ENCODE results near the gene EYS. TPM values are rescaled to one million over a fixed set of nuclear protein-coding genes. Genes with fewer than 3 reads are reported as not detected.
"Not testable (repeated sequence)": the region's sequence is repeated elsewhere in the genome, so short reads cannot be mapped to it uniquely, and the experiment has no call there.

Gene EYS
- total RNA-seq, 6 experiments from 2014 or later, result 0.54 to 2.3 (median 0.74) TPM; not detected in 1

DNA sequence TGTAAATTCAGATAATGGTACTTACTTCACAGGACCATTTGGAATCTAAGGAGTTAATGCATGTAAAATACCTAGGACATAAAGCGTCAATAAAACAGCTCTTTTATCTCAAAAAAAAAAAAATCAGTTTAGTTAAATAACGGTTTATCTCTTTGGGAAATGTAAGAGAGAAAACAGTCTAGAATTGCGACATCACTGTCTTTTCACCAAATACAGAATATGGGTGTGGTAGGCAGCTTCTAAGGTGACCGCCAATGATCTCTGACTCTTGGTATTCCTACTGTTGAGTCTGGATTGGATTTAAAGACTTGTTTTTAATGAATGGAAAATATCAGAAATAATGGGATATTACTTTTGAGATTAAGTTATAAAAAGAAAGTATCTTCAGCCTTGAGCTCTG, 111.5 kb downstream of the EYS start:
- 49% methylated on average over 4 of the region's 4 CpGs for WGBS (ENCODE audit: insufficient coverage, low coverage, low lambda C conversion rate, missing lambda C conversion rate)
- no peaks in the 10 kb centered on the region for H3K9me3 ChIP-seq
- DNase-seq (no peak), ATAC-seq (no peak)
- TF ChIP-seq, protein P1, sequence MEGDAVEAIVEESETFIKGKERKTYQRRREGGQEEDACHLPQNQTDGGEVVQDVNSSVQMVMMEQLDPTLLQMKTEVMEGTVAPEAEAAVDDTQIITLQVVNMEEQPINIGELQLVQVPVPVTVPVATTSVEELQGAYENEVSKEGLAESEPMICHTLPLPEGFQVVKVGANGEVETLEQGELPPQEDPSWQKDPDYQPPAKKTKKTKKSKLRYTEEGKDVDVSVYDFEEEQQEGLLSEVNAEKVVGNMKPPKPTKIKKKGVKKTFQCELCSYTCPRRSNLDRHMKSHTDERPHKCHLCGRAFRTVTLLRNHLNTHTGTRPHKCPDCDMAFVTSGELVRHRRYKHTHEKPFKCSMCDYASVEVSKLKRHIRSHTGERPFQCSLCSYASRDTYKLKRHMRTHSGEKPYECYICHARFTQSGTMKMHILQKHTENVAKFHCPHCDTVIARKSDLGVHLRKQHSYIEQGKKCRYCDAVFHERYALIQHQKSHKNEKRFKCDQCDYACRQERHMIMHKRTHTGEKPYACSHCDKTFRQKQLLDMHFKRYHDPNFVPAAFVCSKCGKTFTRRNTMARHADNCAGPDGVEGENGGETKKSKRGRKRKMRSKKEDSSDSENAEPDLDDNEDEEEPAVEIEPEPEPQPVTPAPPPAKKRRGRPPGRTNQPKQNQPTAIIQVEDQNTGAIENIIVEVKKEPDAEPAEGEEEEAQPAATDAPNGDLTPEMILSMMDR (IDR thresholded peaks at IDR 0.05), result no peak
- no peak for TF ChIP-seq POLR2A (IDR thresholded peaks at IDR 0.05)
- H3K4me1 ChIP-seq, result no peaks in the 10 kb centered on the region
- no peaks in the 10 kb centered on the region for H3K27me3 ChIP-seq
- H3K4me3 ChIP-seq, result no peak overlapping the region
- intact Hi-C loops (cut with DNase I), result no loop called here
- no peak overlapping the region for H3K27ac ChIP-seq
- no peaks in the 10 kb centered on the region for H3K36me3 ChIP-seq

DNA sequence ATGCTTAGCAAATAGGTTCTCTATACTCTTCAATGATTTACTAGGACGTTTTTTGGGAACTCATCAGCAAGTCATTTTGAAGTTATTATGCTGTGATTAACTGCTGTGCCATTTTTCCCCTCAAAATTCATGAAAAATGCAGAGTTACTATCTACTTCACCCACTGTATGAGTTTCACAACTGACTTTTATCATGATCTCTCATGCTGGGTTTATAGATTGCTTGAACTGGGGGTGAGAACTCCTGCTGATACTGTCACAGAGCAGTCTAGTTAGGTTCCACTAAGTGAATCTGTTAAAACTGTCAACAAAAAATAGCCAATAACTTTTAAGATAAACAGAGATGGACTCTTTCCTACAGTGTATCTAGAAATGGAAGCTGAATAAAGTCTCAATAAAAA, 136.7 kb downstream of the EYS start:
- no peak for ATAC-seq
- H3K4me1 ChIP-seq, result no peaks in the 10 kb centered on the region
- DNase-seq, result no peak
- intact Hi-C loops (cut with DNase I), result no loop called here
- no peaks in the 10 kb centered on the region for H3K9me3 ChIP-seq
- no peak overlapping the region for H3K4me3 ChIP-seq
- no peaks in the 10 kb centered on the region for H3K36me3 ChIP-seq
- TF ChIP-seq POLR2A (IDR thresholded peaks at IDR 0.05), result no peak
- TF ChIP-seq, protein P1 (IDR thresholded peaks at IDR 0.05), result no peak
- no peak overlapping the region for H3K27ac ChIP-seq
- 13% methylated on average over 1 of the region's 1 CpG for WGBS (ENCODE audit: insufficient coverage, low coverage, low lambda C conversion rate, missing lambda C conversion rate)
- H3K27me3 ChIP-seq, result no peaks in the 10 kb centered on the region

DNA sequence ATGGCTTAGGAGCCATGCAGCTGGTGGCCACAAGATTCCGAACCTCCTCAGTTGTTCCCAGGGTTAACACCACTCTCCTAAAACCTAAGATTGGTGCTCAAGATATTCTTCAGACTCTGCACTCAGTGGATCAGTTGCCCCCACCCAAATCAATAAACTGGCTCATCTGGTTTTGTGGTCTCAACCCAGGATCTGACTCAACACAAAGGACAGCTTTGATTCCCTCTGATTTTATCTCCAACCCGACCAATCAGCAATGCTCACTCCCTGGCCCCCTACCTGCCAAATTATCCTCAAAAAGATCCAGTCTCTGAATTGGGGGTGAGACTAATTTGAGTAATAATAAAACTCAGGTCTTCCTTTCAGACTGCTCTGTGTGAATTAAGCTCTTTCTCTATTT, 137.5 kb downstream of the EYS start:
- Histone ChIP-seq H3K36me3 (no peaks in the 10 kb centered on the region), H3K9me3 (no peaks in the 10 kb centered on the region), H3K4me1 (no peaks in the 10 kb centered on the region), H3K27ac (no peak overlapping the region), H3K4me3 (no peak overlapping the region), H3K27me3 (no peaks in the 10 kb centered on the region)
- intact Hi-C loops (cut with DNase I), result no loop called here
- no peak for ATAC-seq
- no peak for DNase-seq
- TF ChIP-seq, protein P1 (IDR thresholded peaks at IDR 0.05), result no peak
- no peak for TF ChIP-seq POLR2A (IDR thresholded peaks at IDR 0.05)
- 29% methylated on average over 2 of the region's 2 CpGs for WGBS (ENCODE audit: insufficient coverage, low coverage, low lambda C conversion rate, missing lambda C conversion rate)

DNA sequence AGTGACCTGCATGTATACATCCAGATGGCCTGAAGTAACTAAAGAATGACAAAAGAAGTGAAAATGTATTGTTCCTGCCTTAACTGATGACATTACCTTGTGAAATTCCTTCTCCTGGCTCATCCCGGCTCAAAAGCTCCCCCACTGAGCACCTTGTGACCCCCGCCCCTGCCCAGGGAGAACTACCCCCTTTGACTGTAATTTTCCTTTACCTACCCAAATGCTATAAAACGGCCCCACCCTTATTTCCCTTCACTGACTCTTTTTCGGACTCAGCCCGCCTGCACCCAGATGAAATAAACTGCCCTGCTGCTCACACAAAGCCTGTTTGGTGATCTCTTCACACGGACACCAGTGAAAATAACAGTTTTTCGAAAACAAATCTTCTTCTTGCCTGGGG, 138.0 kb downstream of the EYS start:
- intact Hi-C loops (cut with DNase I); H3K27me3 ChIP-seq; H3K4me3 ChIP-seq; H3K36me3 ChIP-seq; H3K27ac ChIP-seq; H3K9me3 ChIP-seq; H3K4me1 ChIP-seq; DNase-seq; ATAC-seq: not testable (repeated sequence)
- WGBS (ENCODE audit: insufficient coverage, low coverage, low lambda C conversion rate, missing lambda C conversion rate), result 33% methylated on average over 7 of the region's 7 CpGs

DNA sequence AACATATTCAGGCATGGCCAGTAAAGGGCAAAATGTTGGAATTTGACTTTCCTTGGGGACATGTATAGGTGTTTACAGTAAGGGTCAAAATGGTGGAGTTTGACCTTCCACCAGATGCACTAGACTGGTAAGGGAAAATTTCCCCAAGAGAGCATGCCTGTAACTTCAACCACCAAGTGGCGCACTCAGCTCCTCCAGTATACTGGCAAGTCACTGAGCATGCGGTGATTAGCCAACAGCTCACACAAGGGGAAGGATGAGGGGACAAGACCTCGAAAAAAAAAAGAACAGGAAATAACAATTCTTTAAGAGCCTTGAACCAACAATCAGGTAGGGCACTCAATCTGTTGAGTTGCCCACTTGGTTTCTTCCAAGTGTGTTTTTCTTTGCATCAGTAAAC, 140.9 kb downstream of the EYS start:
- H3K4me1 ChIP-seq, result no peaks in the 10 kb centered on the region
- TF ChIP-seq, protein P1 (IDR thresholded peaks at IDR 0.05), result no peak
- no peak for TF ChIP-seq POLR2A (IDR thresholded peaks at IDR 0.05)
- intact Hi-C loops (cut with DNase I), result no loop called here

More for the DNA sequence above, 140.9 kb downstream of the EYS start:
- no peak overlapping the region for H3K27ac ChIP-seq
- WGBS (ENCODE audit: insufficient coverage, low coverage, low lambda C conversion rate, missing lambda C conversion rate), result 49% methylated on average over 3 of the region's 3 CpGs
- H3K9me3 ChIP-seq, result no peaks in the 10 kb centered on the region
- ATAC-seq (no peak), DNase-seq (no peak)
- H3K36me3 ChIP-seq, result no peaks in the 10 kb centered on the region
- H3K4me3 ChIP-seq, result no peak overlapping the region
- H3K27me3 ChIP-seq, result no peaks in the 10 kb centered on the region
